Peyer's patch (tissue), 4 donors: Measurements from ENCODE around the gene PQBP1. TPM values are rescaled to one million over a fixed set of nuclear protein-coding genes. Genes with fewer than 3 reads are reported as not detected.

Experiments used
- DNase-seq, 3 donors: peaks; one replicate each; pipeline ENCODE4 v3.0.0-alpha.2; 2017 to 2019
- H3K27ac ChIP-seq, 4 donors: fragments of 200-600 bp; sonication (generic); one replicate each; pipeline ENCODE4 v1.5.1; 2016 to 2019
- H3K27me3 ChIP-seq, 2 donors: fragments of 200-600 bp; sonication (generic); one replicate each; pipeline ENCODE4 v1.5.1; 2019
- H3K36me3 ChIP-seq, 3 donors: fragments of 200-600 bp; sonication (generic); one replicate each; pipeline ENCODE4 v1.5.1; 2016 to 2019
- H3K4me1 ChIP-seq, 4 donors: fragments of 200-600 bp; sonication (generic); one replicate each; pipeline ENCODE4 v1.5.1; 2016 to 2019
- H3K4me3 ChIP-seq, 4 donors: fragments of 200-600 bp; sonication (generic); 1 replicate in 3 of 4; 2 replicates in 1 of 4; pipeline ENCODE4 v1.5.1; 2016 to 2019; ENCODE audit warnings: mild to moderate bottlenecking in 1 of 4
- H3K9me3 ChIP-seq, 4 donors: fragments of 200-600 bp; sonication (generic); one replicate each; pipeline ENCODE4 v1.5.1; 2016 to 2019; ENCODE audit warnings: mild to moderate bottlenecking in 1 of 4
- POLR2A ChIP-seq, 2 donors: fragments of 450-650 bp; IDR thresholded peaks; one replicate each; pipeline ENCODE4 v1.5.1; 2017; ENCODE audit warnings: antibody characterized with exemption in 2 of 2, mild to moderate bottlenecking in 2 of 2, moderate library complexity in 2 of 2
- total RNA-seq, 4 donors: library from RNA; depleted of rRNA; stranded (reverse); fragments of >200 nt; gene quantifications; one replicate each; pipeline ENCODE4 v1.1.0, GENCODE V29; 2016
- TF ChIP-seq, protein P1 (sequence below), 6 experiments: fragments of 450-650 bp in 4 of 6; fragments of 200-600 bp in 2 of 6; sonication (generic) in 1 of 6; IDR thresholded peaks; one replicate each; pipeline ENCODE4 v1.5.1; 2017 to 2019; ENCODE audit warnings: antibody characterized with exemption in 6 of 6, mild to moderate bottlenecking in 3 of 6, moderate library complexity in 1 of 6

Gene PQBP1
- total RNA-seq, 4 donors from 2014 or later, result 63.3 to 86.6 (median 70.1) TPM

DNA sequence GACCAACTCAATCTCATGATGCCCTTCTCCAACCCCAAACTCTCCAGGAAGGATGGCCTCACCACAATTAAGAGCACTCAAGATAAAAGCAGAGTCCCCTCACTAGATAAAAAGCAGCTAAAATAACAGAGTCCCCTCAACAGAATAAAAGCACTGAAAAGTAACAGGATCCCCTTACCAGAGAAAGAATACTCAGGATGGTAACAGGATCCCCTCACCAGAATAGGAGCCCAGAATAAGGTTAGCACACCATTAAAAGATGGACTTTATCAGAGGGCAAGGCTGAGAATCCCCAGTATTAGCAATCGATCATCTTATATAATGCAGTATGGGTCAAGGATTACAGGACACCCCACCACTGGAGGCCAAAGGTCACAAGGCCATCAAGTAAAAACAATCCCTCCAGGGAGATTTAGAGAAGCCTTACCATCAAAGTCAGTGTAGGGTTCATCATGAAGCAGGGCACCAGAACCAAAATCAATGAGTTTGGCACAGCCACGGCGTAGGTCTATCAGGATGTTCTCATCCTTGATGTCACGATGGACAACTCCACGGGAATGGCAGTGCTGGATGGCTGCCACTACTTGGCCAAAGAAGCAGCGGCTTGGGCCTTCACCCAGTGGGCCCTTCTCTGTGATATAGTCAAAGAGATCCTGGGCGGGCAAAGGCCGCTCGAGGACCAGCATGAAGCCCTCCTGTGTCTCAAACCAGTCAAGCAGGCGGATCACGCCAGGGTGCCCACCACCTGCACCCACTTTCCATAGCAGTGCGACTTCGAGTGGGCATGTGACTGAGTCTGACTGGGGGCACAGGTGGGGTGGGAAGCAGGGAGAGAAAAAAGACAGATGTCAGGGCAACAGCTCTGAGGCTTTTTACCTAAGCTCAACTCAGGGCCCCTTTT is 17.1 kb downstream of the PQBP1 start:
- H3K4me1 ChIP-seq, result peaks cover 0 to 6% (median 3%) of the 10 kb centered on the region in 4 donors
- H3K4me3 ChIP-seq, result no peak overlapping the region
- H3K27me3 ChIP-seq, result no peaks in the 10 kb centered on the region
- H3K36me3 ChIP-seq, result peaks cover 0 to 8% (median 0%) of the 10 kb centered on the region in 3 donors
- no peak overlapping the region for H3K27ac ChIP-seq
- DNase-seq, result no peak
- TF ChIP-seq, protein P1, sequence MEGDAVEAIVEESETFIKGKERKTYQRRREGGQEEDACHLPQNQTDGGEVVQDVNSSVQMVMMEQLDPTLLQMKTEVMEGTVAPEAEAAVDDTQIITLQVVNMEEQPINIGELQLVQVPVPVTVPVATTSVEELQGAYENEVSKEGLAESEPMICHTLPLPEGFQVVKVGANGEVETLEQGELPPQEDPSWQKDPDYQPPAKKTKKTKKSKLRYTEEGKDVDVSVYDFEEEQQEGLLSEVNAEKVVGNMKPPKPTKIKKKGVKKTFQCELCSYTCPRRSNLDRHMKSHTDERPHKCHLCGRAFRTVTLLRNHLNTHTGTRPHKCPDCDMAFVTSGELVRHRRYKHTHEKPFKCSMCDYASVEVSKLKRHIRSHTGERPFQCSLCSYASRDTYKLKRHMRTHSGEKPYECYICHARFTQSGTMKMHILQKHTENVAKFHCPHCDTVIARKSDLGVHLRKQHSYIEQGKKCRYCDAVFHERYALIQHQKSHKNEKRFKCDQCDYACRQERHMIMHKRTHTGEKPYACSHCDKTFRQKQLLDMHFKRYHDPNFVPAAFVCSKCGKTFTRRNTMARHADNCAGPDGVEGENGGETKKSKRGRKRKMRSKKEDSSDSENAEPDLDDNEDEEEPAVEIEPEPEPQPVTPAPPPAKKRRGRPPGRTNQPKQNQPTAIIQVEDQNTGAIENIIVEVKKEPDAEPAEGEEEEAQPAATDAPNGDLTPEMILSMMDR (IDR thresholded peaks at IDR 0.05), result no peak
- TF ChIP-seq POLR2A (IDR thresholded peaks at IDR 0.05), result no peak
- H3K9me3 ChIP-seq, result no peaks in the 10 kb centered on the region

DNA sequence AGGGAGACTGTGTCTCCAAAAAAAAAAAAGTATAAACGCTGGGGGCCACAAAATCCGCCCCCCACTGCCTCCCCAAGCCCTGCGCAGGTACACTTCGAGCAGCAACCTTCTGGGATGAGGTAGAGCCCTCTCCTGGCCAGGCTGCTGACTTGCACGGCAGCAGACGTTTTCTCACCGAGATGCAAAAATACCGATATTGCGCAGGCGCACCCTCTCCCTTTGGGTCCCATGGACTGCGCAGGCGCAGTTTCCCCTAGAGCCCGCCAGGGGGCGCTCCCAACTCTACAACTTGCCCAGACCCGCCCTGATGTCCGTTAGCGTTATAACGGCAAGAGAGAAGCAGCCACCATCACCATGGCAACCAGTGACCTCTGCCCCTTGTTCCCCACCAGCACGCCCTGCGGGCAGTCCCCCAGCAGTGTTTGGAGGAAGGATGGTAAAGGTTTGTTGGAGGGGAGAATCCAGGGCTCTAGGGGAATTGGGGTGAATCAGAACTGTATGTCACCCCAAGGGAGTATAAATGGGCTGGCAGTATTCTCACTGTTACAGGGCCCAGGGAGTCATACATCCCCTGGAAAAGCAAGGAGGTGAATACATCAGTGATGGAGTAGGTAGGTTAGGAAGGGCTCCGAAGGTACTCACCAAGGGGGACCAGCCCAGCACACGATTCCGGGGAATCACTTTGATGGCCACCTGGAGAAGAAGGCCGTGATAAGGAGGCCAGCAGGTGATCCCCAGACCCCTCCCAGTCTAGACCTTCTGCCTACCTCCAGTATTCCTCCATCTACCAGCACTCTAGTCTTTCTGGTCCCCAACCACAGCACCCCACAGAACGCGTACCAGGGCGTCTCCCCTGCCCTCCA is 19.6 kb downstream of the PQBP1 start:
- peak overlapping the region; percentile 72 to 84 (median 77) for H3K4me3 ChIP-seq
- H3K36me3 ChIP-seq, result peaks cover 0 to 9% (median 0%) of the 10 kb centered on the region in 3 donors
- DNase-seq, result peak; percentile 89 to 96 (median 91)
- peaks cover 0 to 7% (median 3%) of the 10 kb centered on the region in 4 donors for H3K4me1 ChIP-seq
- H3K9me3 ChIP-seq, result no peaks in the 10 kb centered on the region
- H3K27me3 ChIP-seq, result no peaks in the 10 kb centered on the region
- TF ChIP-seq, protein P1 (IDR thresholded peaks at IDR 0.05), result peak; percentile 89 to 98 (median 95)
- TF ChIP-seq POLR2A (IDR thresholded peaks at IDR 0.05), result no peak
- peak overlapping the region; percentile 84 to 93 (median 90) for H3K27ac ChIP-seq

DNA sequence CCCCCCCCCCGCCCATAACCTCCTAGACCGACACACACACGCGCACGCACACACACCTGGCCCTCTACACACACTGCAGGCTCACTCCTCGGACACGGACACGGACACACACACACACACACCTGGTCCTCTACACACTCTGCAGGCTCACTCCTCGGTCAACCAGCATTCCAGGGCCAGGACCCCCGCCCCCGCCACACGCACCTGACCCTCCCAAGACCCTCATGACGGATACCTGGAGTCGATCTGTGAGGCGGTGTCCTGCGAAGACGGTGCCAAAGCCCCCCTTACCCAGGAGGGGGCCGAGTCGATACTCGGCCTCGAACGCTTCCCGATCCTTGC is 20.5 kb downstream of the PQBP1 start:
- no peak for TF ChIP-seq POLR2A (IDR thresholded peaks at IDR 0.05)
- TF ChIP-seq, protein P1 (IDR thresholded peaks at IDR 0.05), result no peak
- Histone ChIP-seq H3K36me3 (peaks cover 0 to 17% (median 0%) of the 10 kb centered on the region in 3 donors), H3K27me3 (no peaks in the 10 kb centered on the region), H3K27ac (peak overlapping the region; percentile 84 to 93 (median 90)), H3K4me1 (peaks cover 0 to 7% (median 3%) of the 10 kb centered on the region in 4 donors), H3K9me3 (no peaks in the 10 kb centered on the region), H3K4me3 (peak overlapping the region; percentile 72 to 84 (median 77))
- no peak for DNase-seq

DNA sequence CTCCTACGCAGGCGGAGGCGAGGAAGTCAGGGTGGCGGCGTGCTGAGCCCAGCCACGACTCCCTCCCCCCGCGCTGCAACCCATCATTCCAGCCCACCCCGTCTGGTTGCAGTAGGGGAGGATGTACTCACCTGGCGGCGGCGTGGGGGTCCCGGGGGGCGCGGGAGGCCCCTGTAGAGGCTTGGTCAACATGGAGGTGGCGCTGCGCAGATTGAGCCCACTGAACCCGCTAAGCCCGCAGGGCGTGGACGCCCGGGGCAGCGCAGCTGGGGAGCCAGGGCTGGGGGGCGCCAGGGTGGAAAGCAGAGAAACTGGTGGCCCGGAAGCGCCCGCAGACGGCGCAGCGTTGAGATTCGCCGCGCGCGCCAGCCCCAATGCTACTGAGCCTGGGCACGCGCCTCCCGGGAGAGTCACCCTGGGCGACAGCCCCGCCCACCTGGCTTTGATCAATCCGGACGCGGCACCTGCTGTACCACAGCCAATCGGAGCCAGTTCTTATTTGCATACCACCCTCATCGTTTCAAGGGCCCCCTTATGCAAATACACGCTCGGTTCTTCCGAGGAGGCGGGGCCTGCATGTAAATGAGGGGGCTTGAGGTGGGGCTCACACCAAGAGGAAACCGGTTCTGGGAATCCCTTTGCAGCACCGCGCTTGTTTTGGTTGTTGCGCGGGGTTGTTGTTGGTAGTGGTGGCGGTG is 21.1 kb downstream of the PQBP1 start, which contains the start of gene PIM2:
Gene PIM2, minus strand, starts transcription at position 382 of the 698 bp plus-strand sequence. Its CDS starts 190 bp downstream, at position 192.
- peaks cover 0 to 20% (median 0%) of the 10 kb centered on the region in 3 donors for H3K36me3 ChIP-seq
- peak; percentile 89 to 97 (median 91) for DNase-seq
- no peaks in the 10 kb centered on the region for H3K27me3 ChIP-seq
- no peaks in the 10 kb centered on the region for H3K9me3 ChIP-seq
- TF ChIP-seq, protein P1 (IDR thresholded peaks at IDR 0.05), result no peak
- peak; percentile 90 to 97 for TF ChIP-seq POLR2A (IDR thresholded peaks at IDR 0.05)
- peak within 1 kb of the TSS; percentile 72 to 84 (median 77) for H3K4me3 ChIP-seq
- H3K4me1 ChIP-seq, result peaks cover 0 to 7% (median 3%) of the 10 kb centered on the region in 4 donors
- H3K27ac ChIP-seq, result peak within 1 kb of the TSS; percentile 84 to 93 (median 90)
